Stimulated activated CD8-positive, alpha-beta memory T cell treated with anti-CD3 and anti-CD28 coated beads, Interleukin-7, amount 100 ng/mL, for 24 hours (primary cell): Measurements from ENCODE around the gene CYP46A1.

Experiments used
- DNase-seq: peaks from one replicate; pipeline ENCODE4 v3.0.0-alpha.2; 2020; ENCODE audit warnings: low read depth

Gene CYP46A1

GRCh38 chr14:99716091-99716849 lies 32.2 kb downstream of the CYP46A1 start:
- no peak for DNase-seq

- DNase-seq: no peak
Observed at GRCh38 chr14:99716850-99717681, 33.0 kb downstream of the CYP46A1 start.

DNA sequence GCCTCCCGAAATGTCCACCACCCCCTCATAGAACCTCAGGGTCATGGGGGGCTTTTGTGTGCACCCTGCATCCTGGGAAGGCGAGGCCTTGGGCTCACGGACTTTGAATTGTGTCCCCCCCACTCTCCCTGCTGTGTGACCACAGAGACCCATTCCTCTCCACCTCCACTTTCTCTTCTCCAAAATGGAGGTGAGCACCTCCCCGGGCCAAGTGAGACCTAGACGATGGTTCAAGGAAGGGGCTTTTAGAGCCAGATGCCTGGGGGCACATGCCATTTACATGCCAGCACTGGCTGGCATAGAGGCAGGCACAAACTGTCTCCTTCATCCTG lies 33.5 kb downstream of the CYP46A1 start:
- DNase-seq: no peak

GRCh38 chr14:99718031-99718810 lies 34.1 kb downstream of the CYP46A1 start:
- DNase-seq: no peak

- no peak for DNase-seq
Observed at GRCh38 chr14:99718811-99719192, 34.7 kb downstream of the CYP46A1 start.

DNA sequence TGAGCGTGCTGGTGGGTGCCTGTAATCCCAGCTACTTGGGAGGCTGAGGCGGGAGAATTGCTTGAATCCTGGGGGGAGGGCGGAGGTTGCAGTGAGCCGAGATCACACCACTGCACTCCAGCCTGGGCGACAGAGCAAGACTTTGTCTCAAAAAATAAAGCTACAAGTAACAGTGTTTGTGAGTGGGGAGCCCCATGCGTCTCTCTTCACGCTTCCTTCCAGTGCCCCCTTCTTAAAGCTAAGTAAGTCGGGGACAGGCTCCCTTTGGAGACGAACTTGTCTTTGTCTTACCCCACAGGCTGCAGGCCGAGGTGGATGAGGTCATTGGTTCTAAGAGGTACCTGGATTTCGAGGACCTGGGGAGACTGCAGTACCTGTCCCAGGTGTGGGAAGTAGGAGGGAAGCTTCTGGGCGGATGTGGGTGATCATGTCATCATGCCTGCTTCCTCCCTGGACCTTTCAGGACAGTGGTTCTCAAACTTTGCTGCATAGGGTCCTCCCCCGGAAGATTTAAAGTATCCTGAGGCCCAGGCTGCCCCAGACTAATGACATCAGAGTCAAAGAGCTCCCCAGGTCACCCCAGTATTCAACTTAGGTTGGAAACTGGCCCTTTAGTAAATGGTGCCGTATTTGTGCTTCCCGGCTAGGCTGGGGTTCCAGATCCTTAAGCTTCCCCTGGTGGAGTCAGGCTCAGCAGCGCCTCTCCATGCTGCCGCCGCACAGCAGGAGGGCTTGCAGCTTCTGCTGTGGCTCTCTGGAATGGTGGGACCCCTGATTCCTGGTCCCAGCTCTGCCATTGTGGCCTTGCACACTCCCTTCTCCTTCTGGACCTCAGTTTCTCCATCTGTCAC lies 37.1 kb downstream of the CYP46A1 start:
- no peak for DNase-seq

- DNase-seq: no peak
Observed at GRCh38 chr14:99721792-99722516, 37.9 kb downstream of the CYP46A1 start.

- no peak for DNase-seq
Observed at GRCh38 chr14:99722741-99723140, 38.6 kb downstream of the CYP46A1 start.

GRCh38 chr14:99724196-99724891 lies 40.2 kb downstream of the CYP46A1 start:
- no peak for DNase-seq

DNA sequence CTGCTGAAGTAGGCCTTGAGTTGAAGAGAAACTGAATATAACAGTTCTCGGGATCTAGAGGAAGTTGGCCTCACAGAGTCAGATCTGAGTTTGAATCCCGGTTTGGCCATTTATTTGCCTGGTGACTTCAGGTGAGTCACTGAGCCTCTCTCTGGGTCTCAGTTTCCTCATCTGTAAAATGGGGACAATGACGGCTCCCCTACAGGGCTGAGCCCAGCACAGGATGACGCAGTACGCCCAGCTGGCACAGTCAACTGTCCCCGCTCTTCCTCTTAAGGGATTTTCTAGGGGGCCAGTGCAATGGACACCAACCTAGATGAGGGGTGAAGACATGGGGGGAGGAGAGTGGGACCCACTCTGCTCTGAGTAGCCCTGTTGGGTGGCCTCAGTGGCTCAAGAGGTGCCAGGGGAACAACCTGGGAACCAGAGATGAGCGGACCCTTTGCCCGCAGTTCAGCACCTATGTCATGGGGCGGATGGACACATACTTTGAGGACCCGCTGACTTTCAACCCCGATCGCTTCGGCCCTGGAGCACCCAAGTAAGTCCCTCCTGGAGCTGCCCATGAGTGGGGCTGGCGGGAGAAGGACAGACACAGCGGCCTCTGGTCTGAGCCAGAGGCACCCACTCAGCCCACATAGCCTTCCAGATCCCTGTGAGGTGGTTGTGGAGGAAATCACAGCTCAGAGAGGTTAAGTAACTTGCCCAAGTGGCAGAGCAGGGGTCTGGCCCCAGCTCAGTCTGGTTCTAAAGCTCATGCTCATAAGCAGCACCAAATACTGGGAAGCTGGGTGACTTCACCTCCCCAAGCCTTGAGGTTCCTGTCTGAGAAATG lies 41.1 kb downstream of the CYP46A1 start:
- no peak for DNase-seq

- no peak for DNase-seq
Observed at GRCh38 chr14:99725774-99726537, 41.9 kb downstream of the CYP46A1 start.

- DNase-seq: no peak
Observed at GRCh38 chr14:99726538-99727095, 42.5 kb downstream of the CYP46A1 start.

DNA sequence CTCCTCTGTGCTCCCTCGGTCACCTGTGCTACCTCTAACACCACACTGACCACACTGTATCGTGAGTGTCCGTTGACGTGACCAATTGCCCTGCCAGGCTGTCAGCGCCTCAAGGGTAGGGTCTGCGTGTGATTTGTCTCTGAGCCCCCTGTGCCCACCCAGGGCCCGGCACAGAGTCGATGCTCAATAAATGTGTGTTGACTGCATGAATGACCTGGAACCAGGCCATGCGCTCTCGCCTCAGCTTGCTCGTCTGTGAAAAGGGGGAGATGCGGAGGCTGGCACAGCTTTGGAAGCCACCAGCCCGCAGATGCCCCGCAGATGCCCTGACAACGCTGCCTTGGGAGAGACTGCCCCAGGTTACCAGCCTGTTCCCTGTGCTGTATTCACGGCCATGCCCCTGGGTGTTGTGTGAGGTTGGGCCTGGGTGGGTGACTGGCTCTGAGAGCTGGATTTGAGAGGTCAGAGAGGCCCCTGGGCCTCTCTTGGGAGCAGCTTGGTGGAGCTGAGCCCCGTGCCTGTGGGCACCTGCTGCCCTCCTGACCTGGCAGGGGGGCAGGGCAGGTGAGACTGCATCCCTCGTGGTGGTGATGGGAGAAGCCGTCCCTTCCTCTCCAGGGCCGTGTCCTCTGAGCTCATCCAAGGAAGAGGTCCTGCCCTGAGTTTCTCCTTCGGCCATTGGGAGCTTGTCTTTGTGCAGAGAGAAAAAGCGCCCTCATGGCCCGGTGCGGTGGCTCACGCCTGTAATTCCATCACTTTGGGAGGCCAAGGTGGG lies 43.2 kb downstream of the CYP46A1 start:
- DNase-seq: no peak

DNA sequence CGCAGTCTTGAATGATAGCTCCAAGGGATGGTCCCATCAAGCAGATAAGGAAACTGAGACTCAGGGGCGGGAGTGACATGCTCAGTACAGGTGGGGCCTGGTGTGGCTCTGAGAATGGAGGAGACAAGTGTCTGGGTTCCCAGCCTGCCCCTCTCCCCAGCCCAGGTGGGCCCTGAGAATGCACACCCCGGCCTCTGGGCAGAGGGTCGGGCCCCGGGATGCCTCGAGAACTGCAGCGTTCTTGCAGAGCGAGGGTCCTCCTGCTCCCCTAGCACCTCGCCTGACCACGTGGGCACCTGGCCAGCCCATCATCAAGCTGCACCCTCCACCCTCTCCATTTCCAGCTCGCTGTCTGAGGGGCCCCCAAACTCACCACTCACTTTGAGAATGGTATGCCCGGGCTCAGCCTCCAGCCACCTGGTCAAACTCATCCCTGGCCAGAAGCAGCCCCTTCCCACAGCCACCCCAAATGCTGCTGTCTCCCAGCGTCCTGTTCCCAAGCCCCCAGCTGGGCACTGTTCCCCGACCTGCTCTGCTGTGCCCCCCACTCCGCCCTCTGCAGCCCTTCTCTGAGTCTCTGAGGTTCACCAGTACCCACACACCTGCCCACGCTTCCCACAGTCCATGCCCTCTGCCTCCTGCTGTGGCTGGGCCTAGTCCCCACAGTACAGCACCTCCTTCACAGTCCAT lies 44.3 kb downstream of the CYP46A1 start:
- no peak for DNase-seq

GRCh38 chr14:99728981-99729451 lies 44.9 kb downstream of the CYP46A1 start:
- DNase-seq: no peak

- DNase-seq: peak; percentile 54
Observed at GRCh38 chr14:99729991-99730875, 46.1 kb downstream of the CYP46A1 start.
